SK-N-SH (cell line): Measurements from ENCODE around the gene GARNL3. TPM values are rescaled to one million over a fixed set of nuclear protein-coding genes. Genes with fewer than 3 reads are reported as not detected.

ENCODE experiments used
- CTCF ChIA-PET: fragments of 300-600, 350-600 bp; formaldehyde crosslinking; extraction: SDS; loops from one replicate; lab custom pipeline; 2021; lab: Yijun Ruan, JAX
- POLR2A ChIA-PET: fragments of 350-600 bp; sonication (Branson Sonifier 250); formaldehyde crosslinking; extraction: SDS; loops from one replicate; lab custom pipeline; 2020; ENCODE audit warnings: antibody characterized with exemption, inconsistent platforms; lab: Yijun Ruan, JAX
- DNase-seq: peaks from one replicate; pipeline ENCODE4 v3.0.0; 2012
- H2AFZ ChIP-seq: fragments of 200-600 bp; sonication (generic); 2 replicates; pipeline ENCODE4 v1.8.1; 2016; ENCODE audit warnings: antibody characterized with exemption, mild to moderate bottlenecking, low read depth
- H3F3A ChIP-seq: fragments of 200-600 bp; sonication (generic); replicated peaks from 2 replicates; pipeline ENCODE3; 2016; ENCODE audit warnings: antibody characterized with exemption, mild to moderate bottlenecking; ENCODE audit not compliant: insufficient read depth
- H3K27ac ChIP-seq, 2 experiments: fragments of 200-500 bp in 1 of 2; fragments of 200-600 bp in 1 of 2; sonication (Bioruptor generic) in 1 of 2; sonication (generic), shearing (Covaris generic) in 1 of 2; 2 replicates each; pipeline versions ENCODE4 v1.5.1 to v1.6.1; 2014 to 2016; ENCODE audit warnings: low read depth in 2 of 2, inconsistent platforms in 1 of 2, low read length in 1 of 2, mild to moderate bottlenecking in 1 of 2, mixed read lengths in 1 of 2
- H3K27me3 ChIP-seq: fragments of 200-600 bp; sonication (generic), shearing (Covaris generic); 2 replicates; pipeline ENCODE4 v1.6.1; 2016; ENCODE audit warnings: mixed run types; ENCODE audit not compliant: insufficient read depth
- H3K36me3 ChIP-seq, 2 experiments: fragments of 200-500 bp in 1 of 2; fragments of 200-600 bp in 1 of 2; sonication (Bioruptor generic) in 1 of 2; sonication (generic) in 1 of 2; replicated peaks in 1 of 2; 2 replicates each; pipeline versions ENCODE3 to v1.5.1; 2014 to 2016; ENCODE audit warnings: low read length in 1 of 2, mild to moderate bottlenecking in 1 of 2; ENCODE audit not compliant: insufficient read depth in 2 of 2, control insufficient read depth in 1 of 2
- H3K4me1 ChIP-seq, 2 experiments: fragments of 200-500 bp in 1 of 2; fragments of 200-600 bp in 1 of 2; sonication (Bioruptor generic) in 1 of 2; sonication (generic), shearing (Covaris generic) in 1 of 2; 2 replicates each; pipeline versions ENCODE4 v1.5.1 to v1.6.1; 2014 to 2016; ENCODE audit warnings: low read depth in 1 of 2, low read length in 1 of 2, mixed run types in 1 of 2; ENCODE audit not compliant: insufficient read depth in 2 of 2, control insufficient read depth in 1 of 2
- H3K4me2 ChIP-seq: fragments of 200-600 bp; sonication (generic), shearing (Covaris generic); 2 replicates; pipeline ENCODE4 v1.6.1; 2017; ENCODE audit warnings: mixed run types
- H3K4me3 ChIP-seq, 2 experiments: fragments of 200-500 bp in 1 of 2; fragments of 200-600 bp in 1 of 2; sonication (Bioruptor generic) in 1 of 2; sonication (generic), shearing (Covaris generic) in 1 of 2; 2 replicates each; pipeline versions ENCODE4 v1.5.1 to v1.8.1; 2014 to 2016; ENCODE audit warnings: low read depth in 2 of 2, inconsistent platforms in 1 of 2, low read length in 1 of 2, mild to moderate bottlenecking in 1 of 2, mixed read lengths in 1 of 2, moderate library complexity in 1 of 2
- H3K79me2 ChIP-seq: fragments of 200-600 bp; sonication (generic); 2 replicates; pipeline ENCODE4 v1.8.1; 2017; ENCODE audit warnings: mild to moderate bottlenecking; ENCODE audit not compliant: insufficient read depth
- H3K9ac ChIP-seq: fragments of 200-600 bp; sonication (generic); 2 replicates; pipeline ENCODE4 v1.6.1; 2017; ENCODE audit warnings: mixed run types
- H3K9me2 ChIP-seq: fragments of 200-600 bp; sonication (generic); 2 replicates; pipeline ENCODE4 v1.6.1; 2017; ENCODE audit warnings: mixed run types
- H3K9me3 ChIP-seq: fragments of 200-600 bp; sonication (generic); 2 replicates; pipeline ENCODE4 v1.6.1; 2017; ENCODE audit warnings: mixed run types, mild to moderate bottlenecking, moderate library complexity
- H4K20me1 ChIP-seq: fragments of 200-600 bp; sonication (generic); 2 replicates; pipeline ENCODE4 v1.6.1; 2017; ENCODE audit warnings: mild to moderate bottlenecking, mixed run types; ENCODE audit not compliant: insufficient read depth
- ELF1 ChIP-seq: IDR thresholded peaks from 2 replicates; pipeline ENCODE4 v1.4.0; 2012
- EP300 ChIP-seq, 2 experiments: IDR thresholded peaks; 2 replicates each; pipeline versions ENCODE4 v1.4.0 to v1.6.1; 2012; ENCODE audit warnings: borderline replicate concordance in 1 of 2, low read depth in 1 of 2, low read length in 1 of 2
- FOSL2 ChIP-seq: IDR thresholded peaks from 2 replicates; pipeline ENCODE4 v1.4.0; 2012; ENCODE audit warnings: low read depth, mild to moderate bottlenecking, moderate library complexity, borderline replicate concordance
- MEF2A ChIP-seq: IDR thresholded peaks from 2 replicates; pipeline ENCODE4 v1.4.0; 2012; ENCODE audit warnings: low read depth, borderline replicate concordance
- PBX3 ChIP-seq: IDR thresholded peaks from 2 replicates; pipeline ENCODE4; 2012
- RAD21 ChIP-seq: IDR thresholded peaks from 2 replicates; pipeline ENCODE4 v1.6.1; 2012; ENCODE audit warnings: mild to moderate bottlenecking, low read length
- RCOR1 ChIP-seq: fragments of 150-350 bp; IDR thresholded peaks from 2 replicates; pipeline ENCODE4 v1.6.1; 2017; ENCODE audit warnings: antibody characterized with exemption, low read length
- RXRA ChIP-seq: IDR thresholded peaks from 2 replicates; pipeline ENCODE4 v1.4.0; 2012; ENCODE audit warnings: low read depth, mild to moderate bottlenecking, borderline replicate concordance
- SIN3A ChIP-seq: IDR thresholded peaks from 2 replicates; pipeline ENCODE4 v1.6.1; 2012; ENCODE audit warnings: low read depth, mild to moderate bottlenecking, low read length, moderate library complexity, borderline replicate concordance
- SMC3 ChIP-seq: IDR thresholded peaks from 2 replicates; pipeline ENCODE4 v1.6.1; 2012; ENCODE audit warnings: low read depth, low read length, improper control_type of control experiment
- TCF12 ChIP-seq: IDR thresholded peaks from 2 replicates; pipeline ENCODE4 v1.4.0; 2012
- YY1 ChIP-seq: IDR thresholded peaks from 2 replicates; pipeline ENCODE4 v1.4.0; 2012; ENCODE audit warnings: low read depth, mild to moderate bottlenecking
- ZBTB33 ChIP-seq: IDR thresholded peaks from 2 replicates; pipeline ENCODE4 v1.4.0; 2012; ENCODE audit warnings: low read depth, borderline replicate concordance
- WGBS: methylation state at CpG from one replicate; pipeline ENCODE4 v1.1.6; 2017; ENCODE audit warnings: low lambda C conversion rate; 5-methylcytosine and 5-hydroxymethylcytosine counted together
- polyA plus RNA-seq, 3 experiments: library from polyadenylated mRNA; depleted of rRNA; stranded (reverse); fragments of >200 nt; gene quantifications; 2 replicates each; pipeline ENCODE4 v1.2.3, GENCODE V29; 2012
- TF ChIP-seq, protein P1 (sequence below): fragments of 150-350 bp; IDR thresholded peaks from 2 replicates; pipeline ENCODE4 v1.6.1; 2017; ENCODE audit warnings: antibody characterized with exemption, low read length, low read depth, borderline replicate concordance
- TF ChIP-seq, protein P2 (sequence below): IDR thresholded peaks from 2 replicates; pipeline ENCODE4 v1.6.1; 2012; ENCODE audit warnings: mild to moderate bottlenecking, low read depth, low read length, moderate library complexity

Gene GARNL3
- polyA plus RNA-seq, 1 of the 3 experiments (the other 2 are of a cell fraction), result 9.1 TPM

GRCh38 chr9:127404631-127405030 is 140.1 kb downstream of the GARNL3 start:
- Histone ChIP-seq H3K9me2 (no peaks in the 10 kb centered on the region), H3K27me3 (no peaks in the 10 kb centered on the region), H3F3A (no peaks in the 10 kb centered on the region), H2AFZ (no peak overlapping the region), H3K79me2 (no peaks in the 10 kb centered on the region), H4K20me1 (no peaks in the 10 kb centered on the region), H3K4me2 (no peak overlapping the region), H3K4me1 (peaks cover 0 to 7% of the 10 kb centered on the region in 2 experiments; a peak in 1 of 4 replicates), H3K36me3 (peaks cover 0 to 22% of the 10 kb centered on the region in 2 experiments), H3K4me3 (no peak overlapping the region), H3K27ac (no peak overlapping the region), H3K9ac (no peak overlapping the region), H3K9me3 (no peaks in the 10 kb centered on the region)
- ChIA-PET CTCF (interaction anchor here (1.9 kb wide), 1 partner anchor 14 kb away, joined by 4 read pairs; no protein-coding TSS in a partner anchor), POLR2A (no interaction called here)
- TF ChIP-seq, protein P1, sequence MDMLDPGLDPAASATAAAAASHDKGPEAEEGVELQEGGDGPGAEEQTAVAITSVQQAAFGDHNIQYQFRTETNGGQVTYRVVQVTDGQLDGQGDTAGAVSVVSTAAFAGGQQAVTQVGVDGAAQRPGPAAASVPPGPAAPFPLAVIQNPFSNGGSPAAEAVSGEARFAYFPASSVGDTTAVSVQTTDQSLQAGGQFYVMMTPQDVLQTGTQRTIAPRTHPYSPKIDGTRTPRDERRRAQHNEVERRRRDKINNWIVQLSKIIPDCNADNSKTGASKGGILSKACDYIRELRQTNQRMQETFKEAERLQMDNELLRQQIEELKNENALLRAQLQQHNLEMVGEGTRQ, result no peak
- TF ChIP-seq YY1 (no peak), MEF2A (no peak), SIN3A (no peak)
- 80% methylated on average over 3 of the region's 23 CpGs for WGBS
- DNase-seq, result no peak

DNA sequence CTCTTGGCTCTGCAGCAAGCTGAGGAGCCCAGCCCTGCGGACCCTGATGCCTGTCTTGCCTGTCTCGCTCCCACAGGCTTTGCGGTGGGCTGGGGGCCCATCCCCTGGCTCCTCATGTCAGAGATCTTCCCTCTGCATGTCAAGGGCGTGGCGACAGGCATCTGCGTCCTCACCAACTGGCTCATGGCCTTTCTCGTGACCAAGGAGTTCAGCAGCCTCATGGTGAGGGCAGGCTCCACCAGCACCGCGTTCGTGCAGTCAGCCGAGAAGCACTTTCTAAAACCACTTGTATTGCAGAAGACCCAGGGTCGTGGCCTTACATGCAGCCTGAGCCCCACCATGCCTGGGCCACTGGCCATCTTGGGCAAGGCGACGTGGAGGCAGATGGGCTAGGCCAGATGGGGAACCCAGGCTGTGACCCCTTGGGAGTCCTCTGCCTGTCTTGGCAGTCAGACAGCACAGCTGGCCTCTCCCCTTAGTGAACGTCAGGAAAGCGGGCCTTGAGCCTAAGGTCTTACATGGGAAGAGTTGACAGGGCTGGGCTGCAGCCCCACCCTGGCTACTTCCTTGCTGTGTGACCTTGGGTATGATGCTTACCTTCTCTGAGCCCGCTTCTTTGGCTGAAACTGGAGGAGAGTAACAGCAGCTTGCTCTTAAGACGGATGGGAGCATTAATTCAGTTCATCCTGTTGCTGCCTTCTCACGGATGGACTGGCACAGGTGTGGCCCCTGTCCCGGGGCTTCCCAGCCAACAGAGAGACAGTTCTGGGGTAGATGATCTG is 141.0 kb downstream of the GARNL3 start:
- TF ChIP-seq PBX3, result no peak
- TF ChIP-seq SIN3A, result no peak
- no peak for TF ChIP-seq EP300 (IDR thresholded peaks at IDR 0.05; ENCODE audit: borderline replicate concordance in 1 of 2, low read depth in 1 of 2, low read length in 1 of 2)
- TF ChIP-seq RXRA, result no peak
- no peak for TF ChIP-seq RCOR1
- TF ChIP-seq SMC3, result no peak
- TF ChIP-seq TCF12, result no peak
- no peak for TF ChIP-seq ZBTB33
- no peak for TF ChIP-seq ELF1
- TF ChIP-seq, protein P2, sequence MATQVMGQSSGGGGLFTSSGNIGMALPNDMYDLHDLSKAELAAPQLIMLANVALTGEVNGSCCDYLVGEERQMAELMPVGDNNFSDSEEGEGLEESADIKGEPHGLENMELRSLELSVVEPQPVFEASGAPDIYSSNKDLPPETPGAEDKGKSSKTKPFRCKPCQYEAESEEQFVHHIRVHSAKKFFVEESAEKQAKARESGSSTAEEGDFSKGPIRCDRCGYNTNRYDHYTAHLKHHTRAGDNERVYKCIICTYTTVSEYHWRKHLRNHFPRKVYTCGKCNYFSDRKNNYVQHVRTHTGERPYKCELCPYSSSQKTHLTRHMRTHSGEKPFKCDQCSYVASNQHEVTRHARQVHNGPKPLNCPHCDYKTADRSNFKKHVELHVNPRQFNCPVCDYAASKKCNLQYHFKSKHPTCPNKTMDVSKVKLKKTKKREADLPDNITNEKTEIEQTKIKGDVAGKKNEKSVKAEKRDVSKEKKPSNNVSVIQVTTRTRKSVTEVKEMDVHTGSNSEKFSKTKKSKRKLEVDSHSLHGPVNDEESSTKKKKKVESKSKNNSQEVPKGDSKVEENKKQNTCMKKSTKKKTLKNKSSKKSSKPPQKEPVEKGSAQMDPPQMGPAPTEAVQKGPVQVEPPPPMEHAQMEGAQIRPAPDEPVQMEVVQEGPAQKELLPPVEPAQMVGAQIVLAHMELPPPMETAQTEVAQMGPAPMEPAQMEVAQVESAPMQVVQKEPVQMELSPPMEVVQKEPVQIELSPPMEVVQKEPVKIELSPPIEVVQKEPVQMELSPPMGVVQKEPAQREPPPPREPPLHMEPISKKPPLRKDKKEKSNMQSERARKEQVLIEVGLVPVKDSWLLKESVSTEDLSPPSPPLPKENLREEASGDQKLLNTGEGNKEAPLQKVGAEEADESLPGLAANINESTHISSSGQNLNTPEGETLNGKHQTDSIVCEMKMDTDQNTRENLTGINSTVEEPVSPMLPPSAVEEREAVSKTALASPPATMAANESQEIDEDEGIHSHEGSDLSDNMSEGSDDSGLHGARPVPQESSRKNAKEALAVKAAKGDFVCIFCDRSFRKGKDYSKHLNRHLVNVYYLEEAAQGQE, result no peak
- TF ChIP-seq RAD21, result no peak
- no peak for TF ChIP-seq FOSL2
- Histone ChIP-seq H3F3A (no peaks in the 10 kb centered on the region), H3K4me3 (no peak overlapping the region), H3K79me2 (no peaks in the 10 kb centered on the region), H3K36me3 (peaks cover 0 to 22% of the 10 kb centered on the region in 2 experiments), H3K9ac (no peak overlapping the region), H3K9me3 (no peaks in the 10 kb centered on the region), H3K27ac (no peak overlapping the region), H2AFZ (no peak overlapping the region), H3K4me1 (peaks cover 0 to 7% of the 10 kb centered on the region in 2 experiments; a peak in 1 of 4 replicates), H3K4me2 (no peak overlapping the region), H4K20me1 (no peaks in the 10 kb centered on the region), H3K9me2 (no peaks in the 10 kb centered on the region), H3K27me3 (no peaks in the 10 kb centered on the region)
- ChIA-PET POLR2A (interaction anchor here (1.1 kb wide), 1 partner anchor 181 kb away, joined by 3 read pairs; no protein-coding TSS in a partner anchor), CTCF (interaction anchor here (1.0 kb wide), 1 partner anchor 9 kb away, joined by 3 read pairs; the partner anchor contains the start of gene SLC2A8)
- WGBS, result 83% methylated on average over 5 of the region's 20 CpGs
- DNase-seq, result no peak
